ENCODE measurements around the gene GRM2. TPM values are rescaled to one million over a fixed set of nuclear protein-coding genes. Genes with fewer than 3 reads are reported as not detected.

GRM2 gene
- total RNA-seq, 2 donors from 2014 or later = 3.9 to 7.4 TPM

- Mint-ChIP-seq H3K27me3 (ENCODE audit: insufficient read depth) (no peaks in the 10 kb centered on the region), H3K27ac (peak overlapping the region; percentile 18), H3K36me3 (ENCODE audit: low read depth) (peaks cover 15% of the 10 kb centered on the region), H3K9me3 (no peaks in the 10 kb centered on the region), H3K4me3 (no peak overlapping the region), H3K4me1 (peaks cover 11% of the 10 kb centered on the region)
- Histone ChIP-seq H3K4me3 (ENCODE audit: low read length) (no peak overlapping the region), H3K27me3 (ENCODE audit: control insufficient read depth, insufficient read depth, low read length, poor library complexity, severe bottlenecking) (no peaks in the 10 kb centered on the region), H3K27ac (ENCODE audit: low read depth, low read length) (no peak overlapping the region), H3K9ac (ENCODE audit: extremely low read depth, low read length, poor library complexity, severe bottlenecking) (no peak overlapping the region), H3K36me3 (ENCODE audit: control insufficient read depth, insufficient read depth, low read length) (peaks cover 14% of the 10 kb centered on the region), H3K4me1 (ENCODE audit: control insufficient read depth, insufficient read depth, low read length) (no peaks in the 10 kb centered on the region), H3K9me3 (ENCODE audit: control insufficient read depth, low read length) (no peaks in the 10 kb centered on the region)
- peak; percentile 93 for DNase-seq
- 11 to 24% methylated on average over 4 of the region's 4 CpGs for WGBS, 2 experiments (ENCODE audit: insufficient coverage in 1 of 2, insufficient read length in 1 of 2)
- peak; percentile 88 for TF ChIP-seq CTCF (conservative IDR thresholded peaks at IDR 0.05)
Observed at GRCh38 chr3:51682079-51682478, 24.8 kb upstream of the GRM2 start.

GRCh38 chr3:51682526-51682925 is 24.3 kb upstream of the GRM2 start:
- no peaks in the 10 kb centered on the region for H3K4me1 ChIP-seq (ENCODE audit: control insufficient read depth, insufficient read depth, low read length)
- no peaks in the 10 kb centered on the region for H3K27me3 Mint-ChIP-seq (ENCODE audit: insufficient read depth)
- 60 to 75% methylated on average over 6 to 7 of the region's 7 CpGs for WGBS, 2 experiments (ENCODE audit: insufficient coverage in 1 of 2, insufficient read length in 1 of 2)

GRCh38 chr3:51683566-51683965 is 23.3 kb upstream of the GRM2 start:
- Histone ChIP-seq H3K27ac (ENCODE audit: low read depth, low read length) (no peak overlapping the region), H3K27me3 (ENCODE audit: control insufficient read depth, insufficient read depth, low read length, poor library complexity, severe bottlenecking) (no peaks in the 10 kb centered on the region), H3K9me3 (ENCODE audit: control insufficient read depth, low read length) (no peaks in the 10 kb centered on the region), H3K4me1 (ENCODE audit: control insufficient read depth, insufficient read depth, low read length) (no peaks in the 10 kb centered on the region), H3K4me3 (ENCODE audit: low read length) (no peak overlapping the region), H3K36me3 (ENCODE audit: control insufficient read depth, insufficient read depth, low read length) (peaks cover 14% of the 10 kb centered on the region), H3K9ac (ENCODE audit: extremely low read depth, low read length, poor library complexity, severe bottlenecking) (no peak overlapping the region)
- no peak overlapping the region for H3K27ac Mint-ChIP-seq
- 83 to 100% methylated on average over 2 of the region's 2 CpGs for WGBS, 2 experiments (ENCODE audit: insufficient coverage in 1 of 2, insufficient read length in 1 of 2)
- H3K4me1 Mint-ChIP-seq = peaks cover 11% of the 10 kb centered on the region
- no peaks in the 10 kb centered on the region for H3K27me3 Mint-ChIP-seq (ENCODE audit: insufficient read depth)
- DNase-seq = no peak
- H3K9me3 Mint-ChIP-seq = no peaks in the 10 kb centered on the region
- no peak overlapping the region for H3K4me3 Mint-ChIP-seq
- no peak for TF ChIP-seq CTCF (conservative IDR thresholded peaks at IDR 0.05)
- H3K36me3 Mint-ChIP-seq (ENCODE audit: low read depth) = peaks cover 21% of the 10 kb centered on the region

More at GRCh38 chr3:51682526-51682925, 24.3 kb upstream of the GRM2 start:
- no peak for TF ChIP-seq CTCF (conservative IDR thresholded peaks at IDR 0.05)
- H3K36me3 ChIP-seq (ENCODE audit: control insufficient read depth, insufficient read depth, low read length) = peaks cover 14% of the 10 kb centered on the region
- H3K4me3 Mint-ChIP-seq = no peak overlapping the region
- H3K27ac ChIP-seq (ENCODE audit: low read depth, low read length) = no peak overlapping the region
- no peaks in the 10 kb centered on the region for H3K9me3 ChIP-seq (ENCODE audit: control insufficient read depth, low read length)
- H3K36me3 Mint-ChIP-seq (ENCODE audit: low read depth) = peaks cover 16% of the 10 kb centered on the region
- peaks cover 11% of the 10 kb centered on the region for H3K4me1 Mint-ChIP-seq
- no peaks in the 10 kb centered on the region for H3K27me3 ChIP-seq (ENCODE audit: control insufficient read depth, insufficient read depth, low read length, poor library complexity, severe bottlenecking)
- no peaks in the 10 kb centered on the region for H3K9me3 Mint-ChIP-seq
- H3K9ac ChIP-seq (ENCODE audit: extremely low read depth, low read length, poor library complexity, severe bottlenecking) = no peak overlapping the region
- DNase-seq = no peak
- no peak overlapping the region for H3K4me3 ChIP-seq (ENCODE audit: low read length)
- H3K27ac Mint-ChIP-seq = no peak overlapping the region

Data from endodermal cell (in vitro differentiated cells).